Small intestine (tissue), 16 donors: ENCODE data around the gene FADS2. TPM values are rescaled to one million over a fixed set of nuclear protein-coding genes. Genes with fewer than 3 reads are reported as not detected.
A peak's percentile ranks its signal among the peaks of the same experiment; 100 is the strongest.

ENCODE experiments used
- DNase-seq, 2 donors: peaks; one replicate each; pipeline versions ENCODE4 v3.0.0 to v3.0.0-alpha.2; 2013
- FAIRE-seq: peaks from 2 replicates; lab custom pipeline; 2012; peaks lifted over from hg19 to GRCh38; lab: Jason Lieb, UNC
- H3K27ac ChIP-seq, 3 donors: one replicate each; pipeline ENCODE4 v1.5.1; 2013; ENCODE audit warnings: low read length in 2 of 3, mild to moderate bottlenecking in 2 of 3, control low read depth in 1 of 3, inconsistent platforms in 1 of 3, low read depth in 1 of 3, moderate library complexity in 1 of 3
- H3K27me3 ChIP-seq, 3 donors: one replicate each; pipeline ENCODE4 v1.6.1; 2013; ENCODE audit warnings: low read length in 3 of 3, inconsistent platforms in 1 of 3; ENCODE audit not compliant: control insufficient read depth in 3 of 3, insufficient read depth in 3 of 3
- H3K36me3 ChIP-seq, 3 donors: one replicate each; pipeline ENCODE4 v1.6.1; 2013; ENCODE audit warnings: low read length in 3 of 3, inconsistent platforms in 1 of 3, low read depth in 1 of 3, mild to moderate bottlenecking in 1 of 3, moderate library complexity in 1 of 3; ENCODE audit not compliant: control insufficient read depth in 3 of 3, insufficient read depth in 2 of 3
- H3K4me1 ChIP-seq, 3 donors: one replicate each; pipeline ENCODE4 v1.6.1; 2013; ENCODE audit warnings: low read length in 2 of 3, inconsistent platforms in 1 of 3, low read depth in 1 of 3, mild to moderate bottlenecking in 1 of 3, moderate library complexity in 1 of 3; ENCODE audit not compliant: control insufficient read depth in 3 of 3, insufficient read depth in 2 of 3
- H3K4me3 ChIP-seq, 3 donors: one replicate each; pipeline ENCODE4 v1.5.1; 2013; ENCODE audit warnings: low read length in 3 of 3, control low read depth in 1 of 3, inconsistent platforms in 1 of 3, low read depth in 1 of 3, mild to moderate bottlenecking in 1 of 3, moderate library complexity in 1 of 3
- H3K9me3 ChIP-seq, 2 donors: one replicate each; pipeline ENCODE4 v1.6.1; 2013; ENCODE audit warnings: low read depth in 1 of 2, low read length in 1 of 2; ENCODE audit not compliant: control insufficient read depth in 2 of 2, insufficient read depth in 1 of 2
- WGBS, 3 donors: extraction: QIAGEN DNeasy Blood & Tissue Kit; methylation state at CpG; one replicate each; pipeline ENCODE4 v1.1.7; 2013; 5-methylcytosine and 5-hydroxymethylcytosine counted together
- long read RNA-seq, 10 donors: transcript quantifications; one replicate each; lab custom pipeline, GENCODE V29; 2026
- polyA plus RNA-seq, 4 donors: library from polyadenylated mRNA; stranded (reverse) in 3 of 4; unstranded in 1 of 4; fragments of 200-250 nt in 3 of 4; fragments of 120-200 nt in 1 of 4; gene quantifications; one replicate each; pipeline versions ENCODE4 v1.2.1 to v1.2.3, GENCODE V29; 2013
- donor health status: healthy with polysubstance abuse.
- donor health status: control.
- donor health status: control.
- donor health status: Bipolar disorder and iron deficiency.
- donor health status: healthy.

The FADS2 gene
- 100 to 1,000 TPM in 1 of 4 donors, 10 to 100 TPM in 1, 1 to 10 TPM in 2; 2.4 to 147 (median 7.7) TPM for polyA plus RNA-seq
- long read RNA-seq, donor 1, transcript FADS2-202 (12 exons, 3,630 nt) = major isoform, 5 of 5 reads
- long read RNA-seq, donor 1, partial matches to known transcripts = 0 of 5 reads
- long read RNA-seq, donor 1, other reads (novel, unspliced or antisense) = 0 of 5 reads
- long read RNA-seq, donor 2 = 0 reads
- long read RNA-seq, donor 3, partial matches to known transcripts = 0 of 1 reads
- long read RNA-seq, donor 3, other reads (novel, unspliced or antisense) = 0 of 1 reads
- long read RNA-seq, donor 4 = 0 reads
- long read RNA-seq, donor 5 = 0 reads
- long read RNA-seq, donor 6, partial matches to known transcripts = 8 of 10 reads
- long read RNA-seq, donor 6, other reads (novel, unspliced or antisense) = 0 of 10 reads
- long read RNA-seq, donor 7 = 0 reads
- long read RNA-seq, donor 8, partial matches to known transcripts = 20 of 21 reads
- long read RNA-seq, donor 8, other reads (novel, unspliced or antisense) = 0 of 21 reads
- long read RNA-seq, donor 9, partial matches to known transcripts = 8 of 9 reads
- long read RNA-seq, donor 9, other reads (novel, unspliced or antisense) = 0 of 9 reads
- long read RNA-seq, donor 10, partial matches to known transcripts = 36 of 44 reads
- long read RNA-seq, donor 10, other reads (novel, unspliced or antisense) = 0 of 44 reads

DNA sequence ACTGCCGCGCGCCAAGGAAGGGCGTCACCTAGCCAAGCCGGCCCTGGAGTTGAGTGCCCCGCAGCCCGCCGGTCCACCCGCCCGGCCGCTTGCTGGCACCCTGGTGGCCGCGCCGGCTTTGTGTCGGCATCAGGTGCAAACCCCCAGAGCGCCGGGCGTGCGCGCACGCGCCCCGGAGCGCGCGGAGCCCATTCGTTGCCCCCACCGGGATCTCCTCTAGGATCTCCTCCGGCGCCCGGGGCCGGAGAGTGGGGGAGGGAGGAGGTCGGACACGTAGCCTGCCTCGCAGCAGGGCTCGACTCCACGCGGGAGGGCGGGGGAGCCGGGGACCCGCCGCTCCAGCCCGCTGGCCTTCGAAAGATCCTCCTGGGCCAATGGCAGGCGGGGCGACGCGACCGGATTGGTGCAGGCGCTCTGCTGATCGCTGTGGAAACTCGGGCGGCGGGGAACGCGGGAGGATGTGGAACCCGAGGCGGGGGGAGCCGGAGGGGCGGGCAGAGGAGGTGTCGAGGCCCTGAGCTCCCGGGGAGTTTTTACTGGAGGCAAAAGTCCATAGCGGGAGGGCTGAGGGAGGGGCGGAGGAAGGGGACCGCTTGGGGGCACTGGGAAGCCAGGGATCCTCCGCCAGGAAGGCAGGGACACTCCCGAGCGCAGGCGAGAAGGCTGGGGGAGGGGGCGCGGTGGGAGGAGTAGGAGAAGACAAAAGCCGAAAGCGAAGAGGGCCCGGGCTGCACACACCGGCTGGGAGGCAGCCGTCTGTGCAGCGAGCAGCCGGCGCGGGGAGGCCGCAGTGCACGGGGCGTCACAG lies at the start of gene FADS2:
Gene FADS2 (plus strand): TSS at position 730 of the 808 bp plus-strand sequence. CDS start 91 bp downstream, outside the sequence.
- Histone ChIP-seq H3K4me3 (peak within 1 kb of the TSS; percentile 40 to 51 (median 44)), H3K27ac (peak within 1 kb of the TSS; percentile 66 to 89 (median 72)), H3K9me3 (no peaks in the 10 kb centered on the region), H3K27me3 (peaks cover 0 to 67% (median 0%) of the 10 kb centered on the region in 3 donors), H3K4me1 (peaks cover 0 to 12% (median 8%) of the 10 kb centered on the region in 3 donors), H3K36me3 (peaks cover 0 to 4% (median 0%) of the 10 kb centered on the region in 3 donors)
- FAIRE-seq (no peak), DNase-seq (peak; percentile 75 to 86)
- 0 to 1% (median 0%) methylated on average over 40 to 83 of the region's 83 CpGs for WGBS, 3 donors

DNA sequence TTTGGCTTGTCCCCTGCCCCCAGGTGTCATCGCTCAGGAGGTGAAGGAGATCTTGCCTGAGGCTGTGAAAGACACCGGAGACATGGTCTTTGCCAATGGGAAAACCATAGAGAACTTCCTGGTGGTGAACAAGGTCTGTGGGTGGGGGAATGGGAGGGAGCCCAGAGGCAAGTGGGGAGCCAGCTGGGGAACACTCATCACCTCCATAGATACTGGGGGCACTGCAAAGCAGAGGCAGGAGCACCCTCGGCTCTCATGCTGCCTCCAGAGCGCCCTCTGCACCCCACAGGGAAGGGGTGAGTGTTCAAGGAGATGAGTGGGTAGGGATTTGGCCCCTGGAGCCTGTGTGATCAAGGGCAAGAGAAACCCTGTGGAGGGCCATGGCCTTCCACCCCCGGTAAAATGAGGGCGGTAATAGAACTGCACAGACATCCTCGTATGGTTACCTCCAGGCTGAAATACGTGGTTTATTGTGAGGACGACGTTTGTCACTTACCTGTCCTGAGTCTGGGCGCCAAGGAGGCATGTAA lies 49.7 kb upstream of the FADS2 start:
- H3K36me3 ChIP-seq = peaks cover 2 to 96% (median 10%) of the 10 kb centered on the region in 3 donors
- no peak for FAIRE-seq

GRCh38 chr11:61778920-61779650 lies 49.0 kb upstream of the FADS2 start:
- no peak for FAIRE-seq
- Histone ChIP-seq H3K4me1 (no peaks in the 10 kb centered on the region), H3K27me3 (peaks cover 0 to 3% (median 0%) of the 10 kb centered on the region in 3 donors), H3K27ac (no peak overlapping the region), H3K36me3 (peaks cover 2 to 96% (median 10%) of the 10 kb centered on the region in 3 donors), H3K9me3 (no peaks in the 10 kb centered on the region), H3K4me3 (no peak overlapping the region)
- WGBS, 3 donors = 88 to 89% (median 88%) methylated on average over 24 of the region's 24 CpGs
- DNase-seq = no peak

More for the DNA sequence above, 49.7 kb upstream of the FADS2 start:
- Histone ChIP-seq H3K27ac (no peak overlapping the region), H3K4me1 (no peaks in the 10 kb centered on the region), H3K4me3 (no peak overlapping the region), H3K9me3 (no peaks in the 10 kb centered on the region), H3K27me3 (peaks cover 0 to 3% (median 0%) of the 10 kb centered on the region in 3 donors)
- 83 to 86% (median 84%) methylated on average over 11 of the region's 11 CpGs for WGBS, 3 donors
- DNase-seq = no peak

- no peaks in the 10 kb centered on the region for H3K4me1 ChIP-seq
- H3K27me3 ChIP-seq = peaks cover 0 to 3% (median 0%) of the 10 kb centered on the region in 3 donors
- no peak overlapping the region for H3K27ac ChIP-seq
- 85 to 92% (median 88%) methylated on average over 13 to 14 of the region's 14 CpGs for WGBS, 3 donors
- DNase-seq (no peak), FAIRE-seq (no peak)
- H3K36me3 ChIP-seq = peaks cover 3 to 98% (median 13%) of the 10 kb centered on the region in 3 donors
- no peaks in the 10 kb centered on the region for H3K9me3 ChIP-seq
- no peak overlapping the region for H3K4me3 ChIP-seq
Measured at GRCh38 chr11:61779666-61780525, 48.2 kb upstream of the FADS2 start.

- Histone ChIP-seq H3K36me3 (peaks cover 3 to 99% (median 17%) of the 10 kb centered on the region in 3 donors), H3K4me3 (no peak overlapping the region), H3K27me3 (peaks cover 0 to 3% (median 0%) of the 10 kb centered on the region in 3 donors), H3K4me1 (no peaks in the 10 kb centered on the region), H3K27ac (no peak overlapping the region), H3K9me3 (no peaks in the 10 kb centered on the region)
- 87 to 90% (median 88%) methylated on average over 8 to 9 of the region's 9 CpGs for WGBS, 3 donors
- FAIRE-seq = no peak
- DNase-seq = no peak
Measured at GRCh38 chr11:61780581-61781162, 47.4 kb upstream of the FADS2 start.

DNA sequence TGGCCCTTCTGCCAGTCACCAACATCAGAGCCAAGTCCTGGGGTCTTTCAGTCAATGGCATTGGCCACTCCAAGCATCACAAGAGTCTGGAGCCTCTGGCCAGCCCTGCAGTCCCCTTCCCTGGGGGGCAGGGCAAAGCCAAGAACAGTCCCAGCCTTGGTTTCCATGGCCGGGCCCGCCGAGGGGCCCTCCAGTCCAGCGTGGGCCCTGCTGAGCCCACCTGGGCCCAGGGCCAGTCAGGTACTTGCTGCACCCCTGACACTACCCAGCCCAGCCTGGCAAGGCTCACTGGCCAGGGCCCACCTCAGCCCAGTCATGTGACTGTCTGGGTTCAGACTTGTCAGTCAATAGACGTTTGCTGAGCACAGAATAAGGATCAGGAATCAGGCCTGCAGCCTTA lies 46.5 kb upstream of the FADS2 start:
- FAIRE-seq = no peak
- H3K27me3 ChIP-seq = peaks cover 0 to 3% (median 0%) of the 10 kb centered on the region in 3 donors
- no peaks in the 10 kb centered on the region for H3K4me1 ChIP-seq
- no peak overlapping the region for H3K27ac ChIP-seq
- H3K9me3 ChIP-seq = no peaks in the 10 kb centered on the region
- no peak for DNase-seq
- H3K36me3 ChIP-seq = peaks cover 4 to 99% (median 19%) of the 10 kb centered on the region in 3 donors
- WGBS, 3 donors = 79 to 84% (median 84%) methylated on average over 5 of the region's 5 CpGs
- no peak overlapping the region for H3K4me3 ChIP-seq

GRCh38 chr11:61782299-61782698 lies 45.8 kb upstream of the FADS2 start:
- DNase-seq (no peak), FAIRE-seq (no peak)
- H3K36me3 ChIP-seq = peaks cover 5 to 99% (median 19%) of the 10 kb centered on the region in 3 donors

More at GRCh38 chr11:61782299-61782698, 45.8 kb upstream of the FADS2 start:
- Histone ChIP-seq H3K4me3 (no peak overlapping the region), H3K9me3 (no peaks in the 10 kb centered on the region), H3K27me3 (no peaks in the 10 kb centered on the region), H3K4me1 (no peaks in the 10 kb centered on the region), H3K27ac (no peak overlapping the region)
- WGBS, 3 donors = 82 to 88% (median 85%) methylated on average over 3 of the region's 3 CpGs
